T-helper 2 cell treated with Interferon-gamma antibody and Interleukin-4, amounts not matched to agents 100 ng/mL and 5 ng/mL, for 36 hours (primary cell): ENCODE results near the gene ZIC4. TPM values are rescaled to one million over a fixed set of nuclear protein-coding genes. Genes with fewer than 3 reads are reported as not detected.

Experiments
- intact Hi-C: fragments of 100-400 bp; cut with micrococcal nuclease; formaldehyde crosslinking; loops from one replicate; pipeline ENCODE4 v1.15.1; 2023
- total RNA-seq: library from RNA; stranded (reverse); gene quantifications from 2 replicates; pipeline ENCODE4 v1.2.3, GENCODE V29; 2022

ZIC4 gene
- total RNA-seq, 1 donor from 2014 or later: not detected

GRCh38 chr3:147408188-147409100, 2.1 kb upstream of the ZIC4 start:
- intact Hi-C loops: no loop called here

DNA sequence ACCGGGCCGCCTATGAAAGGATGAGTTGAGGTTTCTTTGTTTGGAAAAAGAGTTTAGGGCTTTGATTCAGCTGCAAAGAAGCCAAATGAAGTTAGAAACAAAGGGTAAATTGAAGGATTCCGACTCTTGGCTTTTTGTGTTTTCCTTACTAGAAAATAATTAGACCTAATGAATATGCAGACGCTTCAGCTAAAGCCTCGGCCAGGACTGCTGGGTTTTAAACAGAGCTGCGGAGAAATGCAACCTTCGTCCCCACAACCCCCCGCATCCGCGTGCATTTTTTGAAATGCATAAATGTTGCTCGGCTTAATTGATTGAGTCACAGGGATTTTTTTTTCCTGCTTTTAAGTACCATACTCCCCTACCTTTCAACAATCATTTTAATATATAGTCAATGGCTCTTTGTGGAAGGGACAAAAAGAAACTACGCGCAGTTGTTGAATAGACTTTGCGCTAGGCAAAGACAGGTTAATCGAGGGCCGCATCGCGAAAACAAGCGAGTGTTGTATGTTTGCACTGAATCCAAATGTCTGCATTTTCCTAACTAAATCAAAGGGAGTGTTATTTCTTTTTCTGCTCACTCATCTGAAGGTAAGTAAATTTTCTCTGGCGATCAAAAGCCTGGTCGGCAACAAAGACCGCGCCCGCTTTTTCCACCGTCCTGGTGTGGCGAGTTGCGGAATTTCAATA, 1.3 kb upstream of the ZIC4 start:
- intact Hi-C loops: loop anchor here (2.0 kb wide), 1 partner anchor 13 kb away; no protein-coding TSS in a partner anchor

GRCh38 chr3:147407114-147407497, 763 bp upstream of the ZIC4 start:
- intact Hi-C loops: loop anchor here (2.0 kb wide), 1 partner anchor 14 kb away; no protein-coding TSS in a partner anchor

DNA sequence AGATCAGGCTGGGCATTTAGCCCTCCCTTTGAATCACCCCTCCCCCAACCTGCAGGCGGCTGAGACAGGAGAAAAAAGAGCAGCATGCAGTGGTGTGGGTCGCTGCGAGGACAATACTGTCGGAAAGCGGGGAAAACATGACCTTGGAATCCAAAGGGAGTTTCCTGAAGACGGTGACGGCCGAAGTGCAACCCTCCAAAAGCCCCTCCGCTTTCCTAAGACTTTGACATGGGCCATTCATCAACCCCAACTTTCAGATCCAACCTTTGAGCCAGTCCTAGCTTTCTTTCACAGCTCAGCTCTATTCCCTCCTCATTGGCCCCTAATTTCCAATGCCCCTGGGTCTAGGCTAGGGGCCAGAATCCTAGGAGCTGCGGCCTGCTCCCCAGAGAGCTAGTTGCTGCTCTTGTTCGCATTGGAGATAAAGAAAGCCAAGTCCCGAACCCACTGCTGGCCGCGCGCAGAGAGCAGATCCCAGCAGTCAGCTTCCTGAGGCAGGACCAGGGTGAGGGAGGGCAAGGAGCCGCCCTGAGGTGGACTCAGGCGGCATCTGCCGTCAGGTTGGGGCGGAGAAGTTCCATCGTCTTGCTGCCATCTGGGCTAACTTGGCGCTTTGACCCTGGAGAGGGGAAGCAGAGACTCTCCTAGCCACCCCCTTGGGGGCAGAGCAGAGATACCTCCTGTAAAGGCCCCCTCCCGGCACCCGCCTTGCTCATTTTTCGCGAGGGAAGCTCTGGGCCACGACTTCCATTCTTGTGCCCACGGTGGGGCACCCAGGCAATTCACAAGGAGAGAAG, 914 bp downstream of the ZIC4 start:
- intact Hi-C loops: loop anchor here (2.0 kb wide), 1 partner anchor 15 kb away; no protein-coding TSS in a partner anchor

DNA sequence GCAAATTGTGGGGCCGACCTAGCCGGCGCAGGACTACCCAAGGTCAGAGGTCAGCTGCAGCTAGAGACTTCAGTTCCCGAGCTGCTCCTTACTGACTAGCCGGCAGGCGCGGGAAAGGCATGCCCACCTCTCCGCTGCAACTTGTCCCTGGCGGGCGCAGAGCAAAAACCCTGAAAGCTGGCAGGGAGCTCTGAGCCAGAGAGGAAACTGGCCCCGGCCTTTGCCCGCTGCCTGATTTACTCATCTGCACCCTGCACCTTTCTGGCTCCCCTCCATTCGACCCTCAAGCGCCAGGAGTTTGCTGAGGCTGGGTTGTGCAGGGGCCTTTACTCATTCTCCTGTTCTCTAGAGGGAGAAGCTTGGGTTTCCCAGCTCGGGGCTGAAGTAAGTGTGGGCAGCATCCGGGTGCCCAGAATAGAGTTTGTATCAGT, 1.5 kb downstream of the ZIC4 start:
- intact Hi-C loops: no loop called here

DNA sequence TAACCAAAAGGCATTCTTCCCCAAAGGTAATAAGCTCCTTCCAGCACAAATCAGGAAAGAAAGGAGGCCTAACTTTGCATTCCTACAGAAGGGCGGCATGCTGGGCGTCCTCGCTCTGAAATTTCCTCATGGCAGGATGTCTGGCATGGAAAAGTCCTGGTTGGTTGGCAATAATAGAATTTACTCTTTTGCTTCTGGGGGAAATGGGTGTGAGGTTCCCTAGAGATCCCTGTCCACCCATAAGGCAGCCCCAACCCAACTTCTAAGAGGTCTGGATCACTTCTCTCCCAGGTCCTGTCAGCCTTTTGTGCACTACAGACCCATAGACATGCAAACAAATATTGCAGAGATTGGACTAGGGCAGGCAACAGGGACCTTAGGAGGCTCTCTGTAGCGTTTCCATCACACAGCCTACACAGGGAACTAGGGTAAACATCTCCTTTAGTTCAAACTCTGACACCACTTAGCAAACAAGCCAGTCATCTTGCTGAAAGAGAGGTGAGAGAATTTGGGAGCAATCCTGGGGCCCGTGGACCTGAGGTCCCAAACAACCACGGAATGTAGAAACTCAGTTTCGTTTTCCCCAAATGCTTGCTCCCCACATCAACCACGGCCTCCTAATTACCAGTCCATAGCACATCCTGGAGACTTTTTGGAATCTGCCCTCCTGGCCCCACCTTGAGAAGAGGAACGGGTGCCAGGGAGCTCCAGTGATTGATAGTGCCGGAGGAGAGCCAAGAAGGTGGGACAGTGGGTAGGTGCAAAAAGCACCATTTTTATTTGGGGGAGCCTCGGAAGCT, 2.1 kb downstream of the ZIC4 start:
- intact Hi-C loops: no loop called here

GRCh38 chr3:147403511-147403910, 2.8 kb downstream of the ZIC4 start:
- intact Hi-C loops: no loop called here

DNA sequence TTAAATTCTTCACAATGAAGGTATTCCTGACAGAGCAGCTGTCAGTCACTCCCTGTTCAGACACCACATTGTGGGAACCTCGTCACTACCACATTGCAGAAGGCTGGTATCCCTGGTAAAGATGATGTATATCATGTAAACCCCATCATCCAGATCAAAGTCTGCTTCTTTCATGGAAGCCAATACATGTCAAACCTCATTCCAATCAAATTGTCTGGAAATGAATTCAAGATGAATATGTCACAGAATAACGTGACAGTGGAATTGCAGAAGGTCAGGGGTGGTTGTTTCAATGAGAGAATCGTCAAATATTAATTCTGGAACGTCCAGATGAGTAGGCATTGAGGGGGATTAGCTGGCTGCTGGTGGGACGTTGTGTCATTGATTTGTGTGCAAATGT, 4.2 kb downstream of the ZIC4 start:
- intact Hi-C loops: no loop called here

GRCh38 chr3:147401421-147401820, 4.9 kb downstream of the ZIC4 start:
- intact Hi-C loops: no loop called here

DNA sequence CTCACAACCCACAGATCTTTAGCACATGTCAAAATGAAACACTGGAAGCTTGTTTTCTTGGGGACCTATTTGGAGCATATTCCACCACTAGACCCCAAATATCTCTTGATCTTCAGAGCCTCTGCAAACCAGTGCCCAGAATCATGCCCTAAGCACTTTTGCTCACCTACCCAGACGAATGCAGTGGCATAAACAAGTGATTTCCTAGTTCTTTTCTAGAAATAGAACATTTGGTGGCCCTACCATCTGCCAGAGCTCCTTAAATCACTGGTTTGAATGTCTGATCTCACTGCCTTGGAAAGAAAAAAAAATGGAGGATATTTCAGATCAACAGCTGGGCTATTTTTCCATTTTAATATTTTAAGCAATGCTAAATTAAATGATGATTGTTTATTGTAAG, 5.3 kb downstream of the ZIC4 start:
- intact Hi-C loops: no loop called here

GRCh38 chr3:147400111-147400510, 6.2 kb downstream of the ZIC4 start:
- intact Hi-C loops: no loop called here

- intact Hi-C loops: no loop called here
Measured at GRCh38 chr3:147398813-147399534, 7.4 kb downstream of the ZIC4 start.

DNA sequence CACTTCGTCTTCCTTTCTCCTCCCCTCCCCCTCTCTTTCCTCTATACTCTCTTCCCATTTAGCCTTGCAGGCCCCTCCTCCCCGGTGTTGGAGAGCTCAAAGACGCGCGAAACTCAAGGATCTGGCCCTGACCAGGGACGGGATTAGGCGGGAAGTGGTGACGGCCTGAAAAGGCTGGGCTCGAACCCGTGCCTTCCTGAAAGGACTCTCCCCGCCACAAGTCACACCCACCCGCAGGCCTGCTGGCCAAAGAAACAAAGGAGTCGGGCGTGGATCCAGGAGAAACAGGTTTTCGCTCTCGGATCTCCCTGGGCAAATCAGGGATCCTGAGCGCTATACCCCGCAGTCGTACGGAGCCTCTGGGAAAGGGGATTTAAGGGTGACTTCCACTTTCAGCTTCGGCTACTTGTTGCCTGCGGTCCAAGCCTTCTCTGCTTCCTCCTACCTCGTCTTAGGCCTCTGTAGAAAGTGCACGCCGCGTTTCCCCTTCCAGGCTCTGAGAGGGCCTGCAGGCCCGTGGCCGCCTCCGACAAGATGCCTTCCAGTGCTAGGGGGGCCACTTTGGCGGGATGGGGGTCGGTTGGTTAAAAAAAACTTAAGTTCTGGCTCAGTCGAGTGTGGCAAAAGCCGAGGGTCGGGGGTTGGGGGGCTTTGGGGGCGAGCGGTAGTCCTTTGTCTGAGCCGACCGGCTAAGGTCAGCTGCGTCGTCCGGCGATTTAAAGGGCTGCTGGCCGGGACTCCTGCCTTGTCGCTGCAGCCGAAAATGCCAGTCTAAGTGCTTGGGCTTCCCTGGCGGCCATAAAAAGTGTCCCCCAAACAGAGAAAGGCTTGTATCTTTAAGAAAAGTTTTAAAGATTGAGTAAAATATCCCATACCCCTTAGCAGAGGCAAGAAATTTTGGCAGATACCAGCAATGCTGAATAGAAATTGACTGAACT, 8.2 kb downstream of the ZIC4 start:
- intact Hi-C loops: no loop called here

- intact Hi-C loops: no loop called here
Measured at GRCh38 chr3:147397155-147397874, 9.0 kb downstream of the ZIC4 start.

DNA sequence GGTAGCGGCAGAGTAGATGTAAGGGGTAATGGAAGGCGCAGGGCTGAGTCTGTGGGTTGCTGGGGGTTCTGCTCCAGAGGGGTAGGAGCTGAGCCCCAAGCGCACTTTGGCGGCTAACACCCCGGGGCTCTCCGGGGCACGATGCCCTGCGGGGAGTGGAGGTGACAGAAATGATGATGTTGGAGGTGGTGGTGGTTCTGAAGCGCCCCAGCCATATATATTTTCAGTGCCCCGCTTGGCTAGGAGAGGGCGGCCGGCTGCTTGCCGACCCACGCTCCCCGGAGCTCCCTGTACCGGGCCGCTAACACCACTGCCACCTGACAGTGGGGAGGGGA, 9.7 kb downstream of the ZIC4 start:
- intact Hi-C loops: no loop called here

GRCh38 chr3:147395899-147396711, 10.2 kb downstream of the ZIC4 start:
- intact Hi-C loops: loop anchor here (2.0 kb wide), 1 partner anchor 17 kb away; no protein-coding TSS in a partner anchor

DNA sequence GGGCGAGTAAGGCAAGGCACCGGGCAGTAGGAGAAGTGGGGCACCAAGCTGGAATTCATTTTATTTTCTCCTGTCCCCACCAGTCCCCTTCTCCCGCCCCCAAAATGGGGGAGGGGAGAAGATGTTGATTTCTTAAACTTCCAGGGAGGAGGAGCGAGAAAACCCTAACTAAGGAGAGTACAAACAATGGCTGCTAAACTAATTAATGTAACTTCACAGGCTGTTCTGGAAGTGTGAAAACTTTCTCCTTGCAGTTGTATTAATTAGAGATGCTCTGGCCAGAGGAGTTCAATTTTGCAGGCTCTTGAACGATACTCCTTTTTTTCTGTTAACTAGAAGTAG, 11.5 kb downstream of the ZIC4 start:
- intact Hi-C loops: loop anchor here (2.0 kb wide), 1 partner anchor 18 kb away; no protein-coding TSS in a partner anchor
